Cardiac fibroblast (primary cell): ENCODE measurements around the gene VASP.

Source experiments
- DNase-seq, 2 donors: peaks; one replicate each; pipeline versions ENCODE4 v3.0.0 to v3.0.0-alpha.2; 2010; ENCODE audit warnings: low read depth in 2 of 2
- H3K4me3 ChIP-seq, 2 donors: replicated peaks in 1 of 2; 1 replicate in 1 of 2; 2 replicates in 1 of 2; pipeline ENCODE4 v1.5.1; 2011; ENCODE audit warnings: low read depth in 2 of 2, low read length in 2 of 2, mild to moderate bottlenecking in 2 of 2, moderate library complexity in 1 of 2
- CTCF ChIP-seq: IDR thresholded peaks from one replicate; pipeline ENCODE4 v1.5.1; 2011; ENCODE audit warnings: low read depth, mild to moderate bottlenecking, low read length, inconsistent platforms

The VASP gene

DNA sequence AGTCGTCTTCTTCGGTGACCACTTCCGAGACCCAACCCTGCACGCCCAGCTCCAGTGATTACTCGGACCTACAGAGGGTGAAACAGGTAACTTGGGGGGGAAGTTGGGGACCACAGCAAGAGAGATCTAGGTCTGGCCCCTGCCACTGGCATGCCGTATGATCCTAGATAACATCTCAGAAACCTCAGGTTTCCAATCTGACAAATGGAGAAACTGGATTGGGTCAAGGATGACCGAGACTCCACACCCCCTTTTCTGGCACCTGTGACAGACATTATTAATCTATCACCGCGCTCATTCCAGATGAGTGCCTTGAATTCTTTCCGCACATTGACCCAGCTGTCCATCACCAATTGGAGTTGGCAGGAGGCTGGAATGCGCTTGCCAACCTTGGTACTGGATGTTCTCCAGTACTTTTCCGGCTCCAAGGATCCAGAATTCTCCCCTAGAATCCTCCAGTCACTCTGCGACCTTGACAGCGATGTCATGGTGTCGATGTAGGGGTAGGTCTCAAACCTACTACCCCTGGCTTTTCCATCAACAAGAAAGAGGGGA lies 17.4 kb downstream of the VASP start:
- no peak for DNase-seq
- TF ChIP-seq CTCF, result no peak
- no peak overlapping the region for H3K4me3 ChIP-seq

DNA sequence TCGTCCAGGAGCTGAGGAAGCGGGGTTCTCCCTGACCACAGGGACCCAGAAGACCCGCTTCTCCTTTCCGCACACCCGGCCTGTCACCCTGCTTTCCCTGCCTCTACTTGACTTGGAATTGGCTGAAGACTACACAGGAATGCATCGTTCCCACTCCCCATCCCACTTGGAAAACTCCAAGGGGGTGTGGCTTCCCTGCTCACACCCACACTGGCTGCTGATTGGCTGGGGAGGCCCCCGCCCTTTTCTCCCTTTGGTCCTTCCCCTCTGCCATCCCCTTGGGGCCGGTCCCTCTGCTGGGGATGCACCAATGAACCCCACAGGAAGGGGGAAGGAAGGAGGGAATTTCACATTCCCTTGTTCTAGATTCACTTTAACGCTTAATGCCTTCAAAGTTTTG lies 18.9 kb downstream of the VASP start:
- DNase-seq, result peak; percentile 71 to 72
- H3K4me3 ChIP-seq, result no peak overlapping the region
- TF ChIP-seq CTCF, result no peak

DNA sequence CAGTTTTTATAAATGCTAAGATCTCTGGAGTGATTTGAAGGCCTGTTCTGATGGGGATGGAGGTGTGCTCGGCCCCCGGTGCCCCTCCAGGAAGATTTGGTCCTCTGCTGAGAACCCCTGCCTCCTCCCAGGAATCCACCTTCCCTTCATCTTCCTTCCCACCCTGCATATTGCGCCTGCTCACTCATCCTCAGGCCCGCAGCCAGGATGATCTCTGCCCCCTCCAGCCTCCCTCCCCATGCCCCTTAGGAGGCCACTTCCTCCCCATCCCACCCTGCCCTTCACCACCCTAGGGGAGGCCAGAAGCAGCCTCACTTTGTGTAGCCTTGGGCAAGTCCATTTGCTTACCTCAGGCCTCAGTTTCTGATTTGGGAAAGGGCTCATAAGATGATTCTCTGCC lies 19.7 kb downstream of the VASP start:
- no peak for DNase-seq
- H3K4me3 ChIP-seq, result no peak overlapping the region
- no peak for TF ChIP-seq CTCF

GRCh38 chr19:45527731-45528130 lies 20.5 kb downstream of the VASP start:
- H3K4me3 ChIP-seq, result no peak overlapping the region
- no peak for TF ChIP-seq CTCF
- no peak for DNase-seq

DNA sequence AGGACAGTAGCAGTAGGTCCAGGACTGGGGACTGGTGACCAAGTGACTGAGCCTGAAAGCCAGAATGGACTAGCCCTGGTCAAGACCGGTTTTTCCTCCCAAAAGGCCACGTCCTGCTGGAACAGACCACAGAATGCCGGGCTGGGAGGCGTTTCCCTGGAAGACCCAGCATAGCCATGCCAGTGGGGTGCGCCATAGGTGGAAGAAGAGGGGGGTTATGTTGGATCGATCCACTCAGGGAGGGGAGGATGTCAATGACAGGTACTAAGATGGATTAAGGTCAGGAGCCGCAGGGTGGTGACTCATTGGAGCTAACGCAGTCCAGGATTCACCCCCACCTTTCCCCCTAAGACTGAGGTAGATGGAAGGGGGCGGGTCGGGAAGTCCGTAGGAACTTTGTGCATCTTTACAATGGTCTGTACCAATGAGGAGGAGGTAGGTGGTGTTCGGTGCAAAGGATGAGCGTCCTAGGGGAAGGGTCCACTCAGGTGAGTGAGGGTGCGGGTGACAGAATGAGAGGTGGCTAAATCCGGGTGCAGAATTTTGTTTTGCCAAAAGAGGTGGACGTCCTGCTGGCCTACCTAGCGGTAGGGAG lies 21.0 kb downstream of the VASP start:
- H3K4me3 ChIP-seq, result no peak overlapping the region
- peak in 1 of 2 donors; percentile 25 for DNase-seq
- no peak for TF ChIP-seq CTCF

DNA sequence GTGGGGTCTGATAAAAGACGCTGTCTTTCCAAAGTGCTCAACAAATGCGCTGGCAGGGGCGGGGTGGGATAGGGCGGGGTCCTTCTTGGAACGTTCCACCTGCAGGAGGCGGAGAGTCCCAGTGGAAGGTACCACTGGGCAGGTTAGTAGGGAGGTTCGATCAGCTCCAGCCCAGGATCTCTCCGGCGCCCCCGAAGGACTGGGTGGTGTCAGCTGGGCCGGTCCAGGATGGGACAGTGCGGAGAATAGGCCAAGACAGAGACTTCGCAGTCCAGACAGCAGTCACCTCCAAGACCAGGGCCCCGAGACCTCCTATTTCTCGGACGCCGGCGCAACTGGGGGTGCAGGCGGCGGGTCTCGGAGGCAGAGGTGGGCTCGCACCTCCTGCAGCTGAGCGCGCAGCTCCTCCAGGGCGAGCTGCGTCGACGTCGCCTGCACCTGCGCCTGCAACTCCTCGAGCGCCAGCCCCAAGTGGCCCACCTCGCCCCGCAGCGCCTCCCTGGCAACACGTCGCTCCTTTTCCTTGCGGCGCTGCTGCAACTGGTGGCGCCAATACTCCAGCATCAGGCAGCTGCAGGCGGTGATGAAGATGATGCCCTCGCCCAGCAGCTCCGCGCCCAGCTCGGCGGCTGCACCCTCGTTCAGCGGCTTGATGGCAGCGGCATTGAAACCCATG lies 21.6 kb downstream of the VASP start:
- H3K4me3 ChIP-seq, result no peak overlapping the region
- peak in 1 of 2 donors; percentile 23 for DNase-seq

More for the DNA sequence above, 21.6 kb downstream of the VASP start:
- TF ChIP-seq CTCF, result no peak
